Right atrium auricular region (tissue), 2 donors: ENCODE results near the gene CACNA1D. TPM values are rescaled to one million over a fixed set of nuclear protein-coding genes. Genes with fewer than 3 reads are reported as not detected.

Experiments
- DNase-seq: peaks from one replicate; pipeline ENCODE4 v3.0.0-alpha.2; 2019; ENCODE audit warnings: low spot score
- H3K27ac ChIP-seq, 2 donors: fragments of 200-600 bp; sonication (generic); 1 replicate in 1 of 2; 2 replicates in 1 of 2; pipeline ENCODE4 v1.5.1; 2016 to 2019
- H3K27me3 ChIP-seq, 2 donors: fragments of 200-600 bp; sonication (generic); one replicate each; pipeline versions ENCODE4 v1.5.1 to v1.6.0; 2017 to 2019
- H3K36me3 ChIP-seq: fragments of 200-600 bp; sonication (generic); one replicate; pipeline ENCODE4 v1.5.1; 2016
- H3K4me1 ChIP-seq, 2 donors: fragments of 200-600 bp; sonication (generic); one replicate each; pipeline versions ENCODE4 v1.5.1 to v1.6.0; 2017 to 2019
- H3K4me3 ChIP-seq, 2 donors: fragments of 200-600 bp; sonication (generic); 1 replicate in 1 of 2; 2 replicates in 1 of 2; pipeline ENCODE4 v1.5.1; 2017 to 2019; ENCODE audit warnings: mild to moderate bottlenecking in 1 of 2, moderate library complexity in 1 of 2
- H3K9me3 ChIP-seq, 2 donors: fragments of 200-600 bp; sonication (generic); one replicate each; pipeline ENCODE4 v1.5.1; 2019
- CTCF ChIP-seq, 2 donors: fragments of 200-600 bp; sonication (generic); IDR thresholded peaks; one replicate each; pipeline ENCODE4 v1.5.1; 2019; ENCODE audit warnings: antibody characterized with exemption in 2 of 2
- total RNA-seq, 2 donors: library from RNA; depleted of rRNA; stranded (reverse); fragments of >200 nt; gene quantifications; one replicate each; pipeline ENCODE4 v1.1.0, GENCODE V29; 2016

Gene CACNA1D
- total RNA-seq, 2 donors from 2014 or later: 2.7 to 9.6 TPM

DNA sequence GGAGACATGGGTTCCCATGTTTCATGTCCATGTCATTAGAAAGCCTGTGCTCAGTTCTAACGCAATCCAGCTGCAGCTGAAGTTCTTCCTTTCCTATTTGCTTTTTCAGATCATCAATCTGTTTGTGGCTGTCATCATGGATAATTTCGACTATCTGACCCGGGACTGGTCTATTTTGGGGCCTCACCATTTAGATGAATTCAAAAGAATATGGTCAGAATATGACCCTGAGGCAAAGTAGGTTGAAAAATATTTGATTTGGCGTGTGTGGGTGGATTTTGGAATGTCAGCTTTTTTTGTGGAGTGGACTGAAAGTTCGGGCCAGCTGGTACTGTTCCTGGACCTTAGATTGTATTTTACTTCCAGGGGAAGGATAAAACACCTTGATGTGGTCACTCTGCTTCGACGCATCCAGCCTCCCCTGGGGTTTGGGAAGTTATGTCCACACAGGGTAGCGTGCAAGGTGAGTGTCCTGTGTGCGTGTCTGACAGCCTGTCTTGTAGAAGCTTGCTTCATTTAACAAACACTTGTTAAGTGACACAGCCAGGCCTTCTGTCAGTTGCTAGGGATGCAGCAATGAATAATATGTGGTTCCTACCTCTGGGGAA lies 282.2 kb downstream of the CACNA1D start:
- no peak overlapping the region for H3K27ac ChIP-seq
- TF ChIP-seq CTCF (IDR thresholded peaks at IDR 0.05): no peak
- no peak overlapping the region for H3K4me3 ChIP-seq
- DNase-seq: no peak
- no peaks in the 10 kb centered on the region for H3K27me3 ChIP-seq
- peaks cover 0 to 10% of the 10 kb centered on the region in 2 donors for H3K4me1 ChIP-seq
- no peaks in the 10 kb centered on the region for H3K9me3 ChIP-seq
- H3K36me3 ChIP-seq: no peaks in the 10 kb centered on the region

DNA sequence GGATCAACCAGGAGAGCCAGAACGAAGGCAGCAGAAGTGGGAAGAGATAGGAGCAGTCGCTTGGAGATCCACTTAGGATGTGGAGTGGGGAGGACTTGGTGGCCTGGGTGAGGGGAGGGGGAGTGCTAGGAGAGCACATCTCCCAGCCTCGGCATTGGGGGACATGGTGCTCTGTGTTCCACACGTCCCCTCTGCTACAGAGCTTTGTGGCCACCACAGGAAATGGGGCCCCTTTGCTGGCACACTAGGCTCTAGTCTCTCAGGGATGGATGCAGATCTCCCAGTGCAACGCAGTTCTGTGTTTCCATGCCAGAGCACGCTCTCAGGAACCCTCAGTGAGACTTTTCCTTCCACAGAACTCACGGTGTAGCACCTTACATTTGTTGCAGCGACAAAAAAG lies 283.1 kb downstream of the CACNA1D start:
- DNase-seq: no peak
- Histone ChIP-seq H3K27me3 (no peaks in the 10 kb centered on the region), H3K36me3 (no peaks in the 10 kb centered on the region), H3K4me1 (peaks cover 0 to 10% of the 10 kb centered on the region in 2 donors), H3K9me3 (no peaks in the 10 kb centered on the region), H3K4me3 (no peak overlapping the region), H3K27ac (no peak overlapping the region)
- TF ChIP-seq CTCF (IDR thresholded peaks at IDR 0.05): no peak

DNA sequence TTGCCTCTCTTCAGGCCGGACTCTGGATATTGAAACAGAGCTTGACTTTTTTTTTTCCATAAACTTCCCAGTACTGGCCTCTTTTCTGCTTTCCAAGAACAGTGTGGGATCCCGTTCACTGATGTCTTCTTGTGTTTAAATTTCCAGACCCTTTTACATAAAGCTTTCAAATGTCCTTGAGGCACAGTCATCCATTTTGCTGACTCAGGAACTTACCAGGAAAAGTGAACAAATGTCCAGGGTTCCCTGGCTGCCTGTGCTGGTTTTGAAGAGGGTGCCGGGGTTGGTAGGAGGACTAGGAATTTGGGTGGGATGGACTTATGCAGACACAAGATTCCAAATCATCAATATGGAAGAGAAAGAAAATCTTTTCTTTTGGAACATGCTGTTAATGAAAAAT lies 283.7 kb downstream of the CACNA1D start:
- Histone ChIP-seq H3K4me1 (peaks cover 0 to 9% of the 10 kb centered on the region in 2 donors), H3K36me3 (no peaks in the 10 kb centered on the region), H3K27me3 (no peaks in the 10 kb centered on the region), H3K27ac (no peak overlapping the region), H3K9me3 (no peaks in the 10 kb centered on the region), H3K4me3 (no peak overlapping the region)
- no peak for TF ChIP-seq CTCF (IDR thresholded peaks at IDR 0.05)
- no peak for DNase-seq

DNA sequence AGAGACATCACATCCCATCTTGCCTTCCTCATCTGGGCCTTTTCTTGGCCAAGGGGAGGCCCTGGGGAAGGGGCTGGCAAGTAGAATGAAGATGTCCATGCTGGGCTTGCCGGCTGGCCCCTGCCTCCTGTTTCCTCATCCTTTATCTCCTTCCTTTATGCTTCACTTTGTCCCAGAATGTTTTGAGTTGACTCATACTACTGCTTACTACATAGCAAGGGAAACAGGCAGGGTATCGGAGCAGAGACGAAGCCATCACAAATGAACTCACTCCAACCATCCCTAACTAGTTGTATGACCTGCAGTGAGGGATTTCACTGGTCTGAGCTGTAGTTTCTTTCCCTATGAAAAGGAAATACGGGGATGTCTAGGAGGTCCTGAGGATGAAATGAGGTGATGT lies 285.8 kb downstream of the CACNA1D start:
- no peaks in the 10 kb centered on the region for H3K4me1 ChIP-seq
- H3K27ac ChIP-seq: no peak overlapping the region
- DNase-seq: no peak
- H3K9me3 ChIP-seq: no peaks in the 10 kb centered on the region
- no peaks in the 10 kb centered on the region for H3K27me3 ChIP-seq
- H3K36me3 ChIP-seq: no peaks in the 10 kb centered on the region
- TF ChIP-seq CTCF (IDR thresholded peaks at IDR 0.05): no peak
- no peak overlapping the region for H3K4me3 ChIP-seq

DNA sequence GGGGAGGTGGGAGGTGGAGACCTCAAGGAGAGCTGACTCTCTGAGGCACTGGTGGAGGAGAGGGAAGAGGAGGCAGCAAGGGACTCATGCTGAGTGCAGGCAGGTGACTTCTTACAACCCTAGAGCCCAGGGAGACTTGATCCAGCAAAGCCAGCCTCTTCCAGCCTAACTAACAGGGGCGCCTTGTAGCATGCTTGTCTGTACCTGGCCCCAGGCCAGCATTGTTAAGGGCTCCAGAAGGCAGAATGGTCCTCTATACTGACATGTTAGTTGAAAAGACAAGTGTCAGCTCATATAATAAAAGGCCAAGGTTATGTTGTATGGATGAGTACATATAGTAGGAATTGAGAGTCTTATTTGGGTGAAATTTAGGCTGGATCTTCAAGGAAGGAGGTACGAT lies 286.4 kb downstream of the CACNA1D start:
- H3K4me1 ChIP-seq: no peaks in the 10 kb centered on the region
- H3K27ac ChIP-seq: no peak overlapping the region
- H3K9me3 ChIP-seq: no peaks in the 10 kb centered on the region
- DNase-seq: no peak
- no peaks in the 10 kb centered on the region for H3K36me3 ChIP-seq
- no peaks in the 10 kb centered on the region for H3K27me3 ChIP-seq
- no peak overlapping the region for H3K4me3 ChIP-seq
- no peak for TF ChIP-seq CTCF (IDR thresholded peaks at IDR 0.05)

- no peak for DNase-seq
- Histone ChIP-seq H3K9me3 (no peaks in the 10 kb centered on the region), H3K4me3 (no peak overlapping the region), H3K27me3 (no peaks in the 10 kb centered on the region), H3K4me1 (no peaks in the 10 kb centered on the region), H3K27ac (no peak overlapping the region), H3K36me3 (no peaks in the 10 kb centered on the region)
- no peak for TF ChIP-seq CTCF (IDR thresholded peaks at IDR 0.05)
Observed at GRCh38 chr3:53787016-53787415, 292.6 kb downstream of the CACNA1D start.
